Activated CD4-positive, alpha-beta T cell treated with anti-CD3 and anti-CD28 coated beads for 4 hours (primary cell): ENCODE measurements around the gene RTL1.

Source experiments
- DNase-seq, 2 donors: peaks; one replicate each; pipeline ENCODE4 v3.0.0-alpha.2; 2020

RTL1 gene

DNA sequence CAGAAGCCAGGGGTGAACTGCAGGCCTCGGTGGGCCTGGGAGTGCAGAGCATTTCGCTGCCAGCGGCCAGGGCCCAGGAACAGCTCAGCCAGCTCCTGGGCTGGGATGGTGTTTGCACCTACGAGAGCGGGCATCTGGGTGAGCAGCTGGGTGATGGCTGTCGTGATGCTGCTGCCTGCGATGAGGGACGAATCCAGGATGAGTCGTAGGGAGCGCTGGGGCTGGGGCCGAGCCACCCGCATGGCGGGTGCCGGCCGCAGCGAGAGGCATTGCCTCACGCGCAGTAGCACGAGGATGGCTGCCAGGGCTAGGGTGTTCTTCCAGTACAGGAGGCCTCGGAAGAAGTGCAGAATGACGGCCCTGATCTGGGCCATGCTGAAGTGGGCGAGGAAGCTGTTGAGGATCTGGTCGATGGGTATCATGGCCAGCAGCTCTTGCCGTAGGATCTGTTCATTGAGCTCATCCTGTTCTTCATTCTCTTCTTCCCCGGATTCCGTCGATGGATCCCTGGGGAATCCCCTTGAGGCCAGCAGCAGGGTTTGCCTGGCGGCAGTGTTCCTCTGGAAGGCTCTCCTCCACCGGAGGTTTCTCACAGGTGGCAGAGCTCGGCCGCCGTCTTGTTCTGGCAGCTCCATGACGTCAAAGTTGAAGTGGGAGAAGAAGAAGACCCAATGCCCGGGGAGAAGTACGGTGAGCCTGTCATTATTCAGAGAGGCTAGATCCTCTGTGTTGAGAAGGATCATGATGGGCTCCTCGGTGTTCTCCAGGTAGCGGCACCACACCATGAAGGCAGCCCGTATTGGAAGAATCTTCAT is 22.1 kb downstream of the RTL1 start:
- DNase-seq, result no peak

DNA sequence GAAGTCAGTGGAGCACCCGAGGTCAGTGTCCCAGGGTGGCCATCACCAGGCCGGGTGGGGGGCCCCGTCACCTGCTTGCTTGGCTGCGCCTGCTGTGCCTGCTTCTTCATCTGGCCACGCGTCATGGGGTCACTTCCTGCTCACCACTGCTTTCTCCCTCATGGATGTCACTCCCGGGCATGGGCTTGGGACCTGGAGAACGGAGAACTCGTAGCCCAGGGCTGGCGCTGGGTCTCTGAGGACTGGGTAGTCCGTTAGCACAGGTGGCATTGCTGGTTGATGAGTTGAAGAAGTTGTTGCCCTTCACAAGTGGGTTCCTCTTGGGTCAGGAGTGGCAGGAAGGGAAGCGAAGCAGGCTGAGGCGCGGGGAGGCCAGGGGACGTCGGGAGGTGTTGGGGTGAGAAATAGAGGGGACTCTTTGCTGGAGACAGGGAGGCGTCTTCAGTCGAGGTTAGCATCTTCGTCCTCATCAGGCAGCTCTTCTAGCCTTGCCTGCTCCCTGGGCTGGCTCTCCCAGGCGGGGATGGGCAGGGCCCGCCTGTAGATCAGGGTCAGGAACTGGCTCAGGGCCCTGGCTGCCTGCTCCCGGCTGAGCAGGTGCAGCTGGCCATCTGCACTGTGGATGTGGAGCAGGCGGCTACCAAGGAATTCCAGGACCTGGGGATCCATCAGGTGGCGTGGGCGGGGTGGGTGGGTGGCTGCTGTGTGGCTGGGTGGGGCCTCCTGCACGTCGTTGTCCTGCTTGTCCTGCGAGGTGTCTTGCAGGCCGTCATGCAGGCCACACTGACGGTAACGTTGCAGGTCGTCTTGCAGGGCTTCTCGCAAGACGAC is 23.0 kb downstream of the RTL1 start:
- DNase-seq, result no peak

DNA sequence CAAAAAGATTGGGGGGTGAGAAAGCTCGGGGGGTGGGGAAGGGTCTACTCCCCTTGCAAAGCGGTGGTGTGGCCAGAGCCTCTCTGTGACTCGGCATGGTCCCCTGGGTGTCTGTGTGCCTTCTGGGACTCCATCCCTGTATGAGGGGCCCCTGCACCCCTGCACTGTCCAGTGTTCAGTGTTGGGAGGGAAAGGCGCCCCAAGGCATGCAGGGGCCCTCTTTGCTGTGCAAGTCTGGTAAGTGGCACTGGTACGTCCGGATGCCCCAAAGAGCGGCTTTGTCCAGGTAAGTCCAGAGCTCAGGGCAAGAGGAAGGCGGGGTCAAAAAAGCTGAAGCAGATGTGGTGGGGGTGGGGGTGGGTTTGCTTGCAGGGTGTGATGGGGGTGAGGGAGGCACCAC is 23.7 kb downstream of the RTL1 start:
- no peak for DNase-seq

DNA sequence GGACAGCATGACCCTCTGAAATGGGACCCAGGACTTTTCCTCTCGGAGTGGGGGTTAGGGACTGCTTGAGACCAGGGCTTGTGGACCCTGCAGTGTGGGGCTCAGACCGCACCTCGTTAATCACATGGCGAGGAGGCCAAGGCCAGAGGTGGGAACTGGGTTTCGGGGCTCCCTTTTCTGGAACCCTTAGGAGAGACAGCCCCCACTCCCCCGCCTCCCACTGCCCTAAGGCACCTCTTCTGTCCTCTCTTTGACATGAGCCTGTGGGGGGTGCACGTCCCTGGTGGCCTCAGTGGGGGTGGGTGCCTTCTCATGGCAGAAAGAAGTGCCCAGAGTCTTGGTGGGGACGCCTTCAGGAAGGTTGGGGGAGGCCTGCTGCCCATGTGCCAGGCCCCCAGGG is 24.3 kb downstream of the RTL1 start:
- no peak for DNase-seq

DNA sequence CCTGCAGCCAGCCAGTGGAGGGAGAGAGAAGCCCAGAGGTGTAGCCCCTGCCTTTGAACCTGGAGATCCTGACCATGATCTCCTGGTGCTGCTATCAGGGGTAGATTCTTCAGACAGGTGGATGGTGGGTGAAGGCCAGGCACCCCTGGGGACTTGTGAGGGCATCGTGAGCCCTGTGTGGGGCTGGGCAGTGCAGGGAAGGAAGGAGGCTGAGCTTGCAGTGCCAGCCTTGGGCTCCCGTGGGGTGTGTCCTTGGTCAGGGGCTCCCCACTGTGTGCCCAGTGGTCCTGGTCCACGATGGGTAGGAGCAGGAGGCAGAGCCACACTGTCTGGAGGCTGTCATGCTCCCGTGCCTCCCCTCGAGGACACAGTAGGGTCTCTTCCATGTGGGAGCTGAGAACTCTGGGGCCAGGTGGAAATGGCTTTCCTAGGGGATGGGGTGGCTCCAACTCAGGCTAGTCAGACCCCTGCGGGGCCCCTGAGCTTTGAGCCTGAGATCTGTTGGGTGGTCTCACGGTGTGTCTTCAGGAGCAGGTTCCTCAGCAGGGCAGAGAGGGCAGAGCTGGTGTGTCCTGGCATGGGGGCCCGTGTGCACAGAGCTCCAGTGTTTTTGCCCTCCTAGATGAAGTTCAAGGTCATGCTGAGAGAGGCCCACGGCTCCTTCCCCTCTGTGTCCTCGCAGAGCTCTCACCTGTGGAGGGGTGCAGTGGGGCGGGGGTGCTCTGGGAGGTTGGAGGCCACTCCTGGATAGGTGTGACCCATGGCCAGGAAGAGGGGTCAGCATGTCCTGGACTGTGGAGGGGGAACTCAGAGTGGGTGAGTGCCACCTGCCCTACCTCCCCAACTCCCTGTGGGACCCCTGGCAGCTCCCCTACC is 25.0 kb downstream of the RTL1 start:
- no peak for DNase-seq

DNA sequence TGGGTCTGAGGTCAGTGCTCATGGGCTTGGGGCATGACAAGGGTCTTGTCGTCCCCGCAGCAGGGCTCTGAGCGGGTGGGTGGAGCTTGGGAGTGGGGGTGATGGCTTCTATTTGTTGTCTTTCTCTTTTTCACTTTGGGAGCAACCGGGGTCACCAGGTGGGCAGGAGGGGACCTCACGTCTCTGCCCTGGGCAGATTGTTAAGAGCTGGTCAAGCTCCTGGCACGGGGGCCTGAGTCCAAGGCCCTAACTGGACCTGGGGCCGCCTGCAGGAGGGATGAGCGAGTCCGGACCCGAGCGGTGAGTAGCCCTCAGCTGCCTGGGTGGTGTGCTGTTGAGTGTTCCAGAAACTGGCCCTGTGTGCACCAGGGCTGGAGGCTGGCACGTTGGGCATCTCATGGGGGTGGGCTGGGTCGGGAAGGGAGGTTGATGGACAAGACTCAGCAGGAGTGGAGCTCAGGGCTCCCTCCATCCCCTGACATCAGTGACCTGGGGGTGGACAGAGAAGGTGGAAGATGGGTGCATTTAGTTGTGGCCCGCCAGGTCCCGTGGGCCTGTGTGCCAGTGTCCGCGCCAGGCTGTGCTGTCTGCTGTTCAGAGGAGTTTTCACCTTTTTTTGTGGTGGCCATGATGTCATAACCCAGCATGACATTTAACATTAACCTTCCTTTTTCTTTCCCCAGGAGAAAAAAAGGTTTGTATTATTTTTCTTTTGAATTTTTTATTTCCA is 27.5 kb downstream of the RTL1 start:
- no peak for DNase-seq

DNA sequence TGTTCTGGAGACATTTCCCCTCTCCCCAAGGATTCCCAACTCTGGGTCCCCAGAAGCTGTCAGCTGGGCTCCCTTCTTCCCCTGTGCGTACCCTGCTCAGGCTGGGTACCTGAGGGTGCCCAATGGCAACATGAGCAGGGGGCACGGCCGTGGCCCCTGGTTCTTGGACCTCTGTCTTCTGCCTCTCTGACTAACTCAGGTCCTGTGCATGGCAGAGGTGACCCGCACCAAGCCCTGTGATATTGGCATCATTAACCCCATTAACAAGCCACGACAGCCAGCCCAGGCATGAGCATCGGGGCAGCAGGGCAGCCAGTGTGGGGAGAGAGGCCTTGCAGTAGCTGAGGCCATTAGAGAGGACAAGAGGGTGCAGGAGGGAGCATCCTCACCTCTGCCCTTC is 28.4 kb downstream of the RTL1 start:
- DNase-seq, result no peak

DNA sequence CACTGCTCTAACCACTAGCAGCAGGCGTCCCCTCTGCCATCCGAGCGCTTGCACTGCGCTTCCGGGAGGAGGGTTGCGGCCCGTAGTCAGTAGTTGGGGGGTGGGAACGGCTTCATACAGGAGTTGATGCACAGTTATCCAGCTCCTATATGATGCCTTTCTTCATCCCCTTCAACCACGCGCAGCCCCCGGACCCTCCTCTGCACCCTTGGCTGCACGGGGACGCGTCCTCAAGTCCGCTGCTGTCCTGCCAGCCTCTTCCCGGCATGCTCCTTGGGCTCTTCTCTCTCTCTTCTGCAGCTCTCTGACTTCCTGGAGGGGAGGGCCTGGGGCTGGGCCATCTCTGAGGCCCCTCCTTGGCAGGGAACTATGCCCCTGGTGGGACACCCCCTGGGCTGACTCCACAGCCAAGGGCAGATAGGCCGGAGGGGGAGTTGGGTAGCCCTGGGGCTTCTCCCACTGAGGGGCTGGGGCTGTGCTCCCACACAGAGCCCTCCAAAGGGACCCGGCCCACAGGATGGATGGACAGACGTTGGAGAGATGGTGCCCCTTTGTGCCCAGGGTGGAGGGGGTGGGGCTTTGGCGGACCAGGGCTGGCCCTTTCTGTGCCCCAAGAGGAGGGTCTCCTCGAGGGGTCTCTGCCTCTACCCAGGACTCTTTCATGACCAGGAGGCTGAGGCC is 29.0 kb downstream of the RTL1 start:
- no peak for DNase-seq

DNA sequence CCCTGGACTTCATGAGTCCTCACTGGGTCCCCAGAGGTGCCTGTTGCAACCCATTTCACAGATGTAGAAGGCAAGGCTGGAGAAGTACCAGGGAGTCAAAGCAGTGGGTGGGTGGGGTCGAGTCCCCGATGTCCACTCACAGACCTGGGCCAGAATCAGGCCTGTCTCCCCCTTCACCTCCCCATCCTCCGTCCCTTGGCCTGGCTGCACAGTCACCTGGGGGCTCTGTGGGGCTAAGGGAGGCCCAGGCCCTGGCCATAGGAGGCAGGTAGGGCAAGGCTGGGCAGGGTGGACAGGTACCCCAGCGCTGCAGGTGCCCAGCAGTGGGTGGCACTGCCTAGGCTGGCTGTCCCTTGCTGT is 29.5 kb downstream of the RTL1 start:
- no peak for DNase-seq

DNA sequence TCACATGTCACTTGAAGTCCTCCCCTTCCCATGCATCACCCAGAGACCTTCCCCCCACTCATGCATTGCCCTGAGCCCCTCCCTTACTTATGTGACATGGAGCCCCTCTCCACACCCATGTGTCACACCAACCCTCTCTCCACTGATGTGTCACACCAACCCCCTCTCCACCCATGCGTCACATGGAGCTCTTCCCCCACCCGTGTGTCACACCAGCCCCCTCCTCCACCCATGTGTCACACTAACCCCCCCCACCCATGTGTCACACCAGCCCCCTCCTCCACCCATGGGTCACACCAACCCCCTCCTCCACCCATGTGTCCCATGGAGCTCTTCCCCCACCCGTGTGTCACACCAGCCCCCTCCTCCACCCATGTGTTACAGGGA is 30.4 kb downstream of the RTL1 start:
- no peak for DNase-seq

DNA sequence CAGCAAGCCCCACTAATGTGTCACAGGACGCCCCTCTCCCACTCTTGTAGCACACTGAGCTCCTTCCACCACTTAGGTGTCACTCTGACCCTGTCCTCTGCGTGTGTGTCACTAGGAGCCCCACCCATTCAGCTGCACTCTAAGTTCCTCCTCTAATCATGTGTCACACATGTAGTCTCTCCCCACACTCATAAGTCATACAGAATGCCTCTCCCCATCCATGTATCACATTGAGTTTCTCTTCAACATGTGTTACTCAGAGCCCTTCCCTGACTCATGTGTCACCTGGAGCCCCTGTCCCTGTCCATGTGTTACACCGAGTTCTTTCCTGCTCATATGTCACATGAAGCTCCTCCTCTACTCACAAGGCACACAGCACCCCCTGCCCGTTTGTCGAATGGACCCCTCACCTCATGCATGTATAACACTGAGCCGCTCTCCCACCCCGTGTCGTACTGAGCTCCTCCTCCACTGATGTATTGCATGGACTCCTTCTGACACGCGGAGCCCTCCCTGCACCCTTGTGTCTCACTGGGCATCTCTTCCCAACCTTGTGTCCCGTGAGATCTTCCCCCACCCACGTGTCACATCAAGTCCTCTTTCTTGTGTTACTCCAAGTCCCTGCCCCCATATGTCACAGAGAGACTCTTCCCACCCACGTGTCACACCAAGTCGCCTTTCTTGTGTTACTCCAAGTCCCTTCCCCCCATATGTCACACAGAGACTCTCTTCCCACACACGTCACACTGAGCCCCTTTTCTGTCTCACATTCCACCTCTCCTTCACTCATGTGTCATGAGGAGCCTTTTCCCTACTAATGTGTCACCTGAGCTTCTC is 31.0 kb downstream of the RTL1 start:
- DNase-seq, result no peak

DNA sequence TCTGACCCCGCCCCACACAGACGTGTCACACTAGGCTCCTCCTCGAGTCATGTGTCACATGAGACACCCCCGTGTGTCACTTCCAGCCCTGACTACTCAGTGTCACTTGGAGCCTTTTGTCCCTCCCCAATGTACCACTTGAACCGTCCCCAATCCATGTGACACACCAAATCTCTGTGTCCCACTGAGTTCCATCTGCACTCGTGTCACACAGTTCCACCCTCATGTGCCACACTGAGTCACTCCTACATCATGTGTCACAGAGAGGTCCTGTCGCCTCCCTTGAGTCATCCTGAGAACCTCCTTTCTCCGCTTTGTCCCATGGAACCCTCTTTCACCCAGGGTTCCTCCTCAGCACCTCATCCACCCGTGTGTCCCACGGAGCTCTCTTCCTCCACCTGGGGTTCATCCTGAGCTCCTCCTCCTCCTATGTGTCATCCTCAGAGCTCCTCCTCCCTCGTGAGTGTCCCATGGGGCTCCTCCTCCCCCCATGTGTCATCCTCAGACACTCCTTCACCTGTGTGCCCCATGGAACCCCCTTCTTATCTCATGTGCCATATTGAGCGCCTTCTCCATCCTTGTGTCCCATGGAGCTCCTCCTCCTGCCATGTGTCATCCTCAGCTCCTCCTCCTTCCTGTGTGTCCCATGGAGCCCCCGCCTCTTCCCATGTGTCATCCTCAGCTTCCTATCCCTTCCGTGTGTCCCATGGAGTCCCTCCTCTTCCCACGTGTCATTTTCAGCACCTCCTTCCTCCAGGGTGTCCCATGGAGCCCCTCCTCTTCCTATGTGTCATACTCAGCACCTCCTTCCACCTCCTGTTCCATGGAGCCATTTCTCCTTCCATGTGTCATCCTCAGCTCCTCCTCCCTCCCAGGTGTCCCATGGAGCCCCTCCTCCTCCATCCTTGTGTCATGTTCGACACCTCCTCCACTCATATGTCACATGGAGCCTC is 32.0 kb downstream of the RTL1 start:
- DNase-seq, result no peak

DNA sequence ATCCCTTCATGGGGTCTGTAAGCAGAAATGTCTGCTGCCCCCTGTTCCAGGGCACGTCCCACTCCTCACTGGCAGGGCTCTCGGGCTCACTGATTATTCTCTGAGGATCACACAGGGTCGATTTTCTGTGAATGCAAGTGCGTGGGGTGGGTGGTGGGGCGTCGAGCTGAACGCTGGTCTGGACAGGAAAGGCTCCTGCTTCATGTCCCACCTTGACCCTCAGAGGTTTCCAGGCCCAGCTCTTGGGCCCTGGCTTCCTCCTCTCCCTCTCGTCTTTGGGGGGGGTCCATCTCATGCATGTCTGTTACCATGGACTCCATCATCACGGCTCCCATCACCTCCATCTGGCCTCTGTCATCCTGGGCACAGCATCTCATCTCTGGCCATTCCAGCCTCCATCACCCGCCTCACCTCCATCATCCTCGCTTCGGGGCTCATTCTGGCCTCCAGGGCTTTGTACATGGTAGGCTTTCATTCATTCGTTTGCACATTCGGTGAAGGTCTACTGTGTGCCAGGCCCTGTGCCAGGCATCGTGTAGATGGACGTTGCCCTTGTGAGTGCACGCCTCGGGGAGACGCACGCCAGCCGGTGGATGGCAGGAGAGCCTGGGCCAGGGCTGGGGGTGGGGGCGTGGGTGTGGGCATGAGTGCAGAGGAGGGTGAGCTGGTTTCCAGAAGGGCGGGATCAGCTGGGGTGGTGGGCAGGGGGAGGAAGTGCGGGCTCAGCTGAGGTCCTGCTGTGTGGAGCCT is 34.7 kb downstream of the RTL1 start:
- no peak for DNase-seq

DNA sequence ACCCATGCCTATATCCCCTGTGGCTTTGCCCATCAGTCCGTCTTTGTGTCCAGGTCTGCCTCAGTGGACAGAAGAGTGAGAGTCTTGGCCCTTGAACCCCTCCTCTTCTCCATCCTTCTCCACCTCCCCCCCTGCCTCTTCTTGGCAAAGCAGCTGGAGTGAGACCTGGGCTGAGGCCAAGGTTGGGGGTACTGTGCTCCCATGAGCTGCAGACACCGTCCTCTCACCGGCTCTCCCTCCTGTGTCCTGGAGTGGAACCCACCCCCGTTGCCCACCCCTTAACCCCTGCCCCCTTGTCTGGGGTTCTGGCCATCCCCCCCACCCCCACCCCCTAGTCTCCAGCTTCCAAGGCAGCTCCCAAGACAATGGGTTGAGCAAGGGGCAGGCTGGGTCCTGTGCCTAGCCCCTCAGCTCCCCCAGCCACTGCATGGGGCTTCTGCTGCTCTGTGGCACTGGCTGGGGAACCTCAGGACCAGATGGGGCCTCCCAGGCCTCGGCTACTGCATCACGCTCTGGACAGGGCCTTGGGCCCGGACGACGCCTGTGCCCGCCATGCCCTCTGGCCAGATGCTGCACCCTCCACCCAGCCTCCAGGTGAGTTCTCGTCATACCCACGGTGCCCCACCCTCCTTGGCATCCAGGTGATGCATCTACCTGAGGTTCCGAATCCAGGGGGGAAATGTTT is 35.7 kb downstream of the RTL1 start:
- no peak for DNase-seq

DNA sequence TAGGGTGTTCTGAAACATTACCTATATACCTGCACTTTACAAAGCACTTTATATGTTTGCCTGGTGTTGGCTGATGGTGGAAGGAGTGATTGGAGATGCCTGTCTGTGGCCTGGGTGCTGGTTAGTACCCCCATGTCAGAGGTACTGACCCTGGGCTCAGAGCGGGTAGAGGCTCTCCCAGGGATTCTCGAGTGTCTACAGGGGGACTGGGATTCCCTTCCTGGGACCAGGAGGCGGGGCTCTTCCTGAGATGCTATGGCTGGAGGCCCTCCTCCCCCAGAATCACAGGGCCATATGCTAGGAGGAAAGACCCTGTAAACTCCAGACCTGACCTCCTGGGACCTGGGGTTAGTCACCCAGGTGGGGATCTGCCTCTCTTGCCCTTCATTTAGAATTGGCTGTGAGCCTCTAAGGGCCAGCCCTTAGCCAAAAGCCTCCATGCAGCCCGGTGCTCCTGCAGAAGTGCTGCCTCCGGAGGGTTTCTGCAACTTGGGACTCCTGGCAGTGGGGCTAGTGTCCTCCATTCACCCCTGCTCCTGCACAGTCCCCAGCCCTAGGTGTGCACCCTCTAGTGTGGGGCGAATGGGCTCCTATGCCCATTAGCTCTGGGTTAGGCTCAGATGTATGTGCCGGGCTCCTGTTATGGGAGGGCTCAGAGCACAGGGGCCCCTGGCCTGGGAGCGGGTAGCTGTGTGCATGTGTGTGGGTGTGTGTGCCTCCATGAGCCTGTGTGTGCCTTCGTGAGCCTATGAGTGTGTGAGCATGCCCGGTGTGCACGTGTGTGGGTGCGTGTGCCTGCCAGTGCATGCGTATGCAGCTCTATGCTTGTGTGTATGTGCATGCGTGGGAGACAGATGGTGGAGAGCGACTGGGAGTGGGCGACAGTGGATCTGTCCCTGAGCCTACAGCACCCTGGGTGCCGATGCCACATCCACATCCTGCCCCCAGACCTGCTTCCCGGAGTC is 36.6 kb downstream of the RTL1 start:
- DNase-seq, result no peak

DNA sequence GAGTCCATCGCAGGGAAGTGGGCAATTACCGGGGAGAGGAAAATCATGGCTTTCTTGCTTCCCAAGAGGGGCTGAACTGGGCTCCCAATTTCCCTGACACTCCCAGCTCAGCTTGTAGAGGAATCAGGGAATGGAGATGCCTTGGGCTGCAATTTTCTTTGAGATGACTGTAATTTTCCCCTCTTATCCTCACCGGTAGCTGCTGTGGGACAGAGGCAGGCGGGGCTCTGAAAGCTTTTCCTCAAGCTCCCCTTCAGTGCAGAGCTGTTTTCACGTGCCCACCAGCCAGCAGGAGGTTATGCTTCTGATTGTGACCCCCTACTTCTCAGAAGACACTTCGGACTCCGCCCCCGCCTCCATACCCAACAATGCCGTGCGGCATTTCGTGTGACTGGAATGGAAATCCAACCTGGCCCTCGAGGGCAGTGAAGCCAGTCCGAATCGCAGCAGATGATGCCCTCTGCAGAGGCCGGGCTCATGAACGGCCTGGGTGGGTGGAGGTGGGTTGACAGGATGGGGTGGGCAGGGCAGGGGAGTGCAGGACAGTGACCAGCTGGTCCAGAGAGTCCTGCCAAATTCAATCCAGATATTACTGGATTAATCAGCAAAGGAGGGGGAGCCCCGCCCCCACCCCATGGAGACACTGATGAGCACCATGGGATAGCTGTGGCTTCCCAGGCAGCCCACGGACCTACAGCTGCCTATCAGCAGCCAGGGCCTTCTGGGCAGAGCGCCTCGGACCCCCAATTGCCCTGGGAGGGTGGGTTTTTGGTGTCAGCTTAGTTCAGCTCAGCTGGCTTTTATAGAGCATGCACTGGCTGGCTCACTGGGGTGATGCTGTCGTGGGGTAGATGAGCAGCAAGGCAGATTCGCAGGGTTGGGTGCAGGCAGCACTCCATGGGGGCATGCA is 37.6 kb downstream of the RTL1 start:
- DNase-seq, result no peak
